SH-SY5Y (cell line): ENCODE results near the gene ZFR2.

Experiments
- GATA2 ChIP-seq: IDR thresholded peaks from 2 replicates; pipeline ENCODE4 v1.6.1; 2011; ENCODE audit warnings: mild to moderate bottlenecking, low read depth, low read length
- GATA3 ChIP-seq: IDR thresholded peaks from 2 replicates; pipeline ENCODE4 v1.6.1; 2011; ENCODE audit warnings: low read depth, mild to moderate bottlenecking, low read length, moderate library complexity

DNA sequence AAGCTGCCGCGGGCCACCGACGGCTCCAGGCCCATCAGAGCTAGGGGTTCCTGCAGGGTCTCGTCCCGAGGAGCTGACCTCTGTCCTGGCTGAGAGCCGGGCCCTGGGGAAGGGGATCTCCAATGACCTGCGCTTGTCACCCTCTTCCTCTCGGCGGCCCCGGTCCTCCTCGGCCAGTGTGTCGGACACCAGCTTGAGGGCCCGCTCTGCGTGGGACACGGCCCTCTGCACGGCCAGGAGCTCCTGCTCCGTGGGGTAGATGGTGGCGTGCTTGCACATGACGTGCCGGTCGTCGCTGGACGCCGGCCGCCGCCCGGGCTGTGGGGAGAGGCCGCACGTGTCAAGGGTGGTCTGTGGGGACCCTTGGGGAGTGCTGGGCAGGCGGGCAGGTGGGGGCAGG lies 49.9 kb downstream of the ZFR2 start:
- TF ChIP-seq GATA2 (no peak), GATA3 (no peak)
